ENCODE measurements around the gene SH3PXD2B. TPM values are rescaled to one million over a fixed set of nuclear protein-coding genes. Genes with fewer than 3 reads are reported as not detected.
"Not testable (repeated sequence)": the region's sequence is repeated elsewhere in the genome, so short reads cannot be mapped to it uniquely, and the experiment has no call there.

SH3PXD2B gene
- total RNA-seq, 1 donor from 2014 or later: 0.14 TPM

DNA sequence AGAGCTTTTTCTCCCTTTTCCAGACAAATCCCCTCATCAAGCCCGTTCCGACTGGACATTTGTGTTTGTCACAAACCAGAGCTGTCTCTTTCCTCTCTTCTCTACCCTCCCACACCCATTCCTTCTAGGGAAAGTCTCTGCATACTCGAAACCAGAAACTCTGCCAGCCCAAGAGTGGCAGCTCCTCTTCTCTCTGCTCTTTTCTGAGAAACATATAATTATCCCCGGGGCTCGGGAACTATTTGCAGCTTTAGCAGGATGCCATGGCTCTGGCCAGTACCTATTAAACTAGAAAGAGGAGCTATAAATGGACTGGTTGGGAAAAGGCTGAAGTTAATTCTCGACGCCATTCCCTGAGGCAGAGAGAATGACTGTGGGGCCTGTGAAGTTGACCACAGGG is 82.6 kb downstream of the SH3PXD2B start:
- intact Hi-C loops (cut with micrococcal nuclease): no loop called here

- intact Hi-C loops (cut with micrococcal nuclease): no loop called here
These were observed 83.4 kb downstream of the SH3PXD2B start for GRCh38 chr5:172370648-172371545.

DNA sequence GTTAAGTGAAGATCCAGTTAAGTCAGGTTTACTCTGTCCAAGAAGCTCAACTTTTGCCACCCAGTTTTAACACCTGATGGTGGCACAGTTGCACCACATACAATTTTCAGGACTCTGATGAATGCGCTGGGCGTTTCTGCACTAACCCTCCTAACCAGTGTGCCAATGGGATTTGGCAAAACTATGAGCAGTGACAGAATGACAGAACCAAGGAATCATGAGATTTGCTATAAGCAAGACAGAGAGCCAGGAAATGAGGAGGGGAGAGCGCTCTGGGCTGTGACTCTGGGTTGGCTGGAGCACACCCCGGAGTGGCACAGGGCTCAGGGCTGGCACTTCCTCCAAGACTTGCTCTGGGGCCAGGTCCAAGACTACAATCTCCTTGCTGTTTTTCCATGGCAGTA is 84.1 kb downstream of the SH3PXD2B start:
- intact Hi-C loops (cut with micrococcal nuclease): no loop called here

GRCh38 chr5:172368699-172369098 is 85.6 kb downstream of the SH3PXD2B start:
- intact Hi-C loops (cut with micrococcal nuclease): not testable (repeated sequence)

DNA sequence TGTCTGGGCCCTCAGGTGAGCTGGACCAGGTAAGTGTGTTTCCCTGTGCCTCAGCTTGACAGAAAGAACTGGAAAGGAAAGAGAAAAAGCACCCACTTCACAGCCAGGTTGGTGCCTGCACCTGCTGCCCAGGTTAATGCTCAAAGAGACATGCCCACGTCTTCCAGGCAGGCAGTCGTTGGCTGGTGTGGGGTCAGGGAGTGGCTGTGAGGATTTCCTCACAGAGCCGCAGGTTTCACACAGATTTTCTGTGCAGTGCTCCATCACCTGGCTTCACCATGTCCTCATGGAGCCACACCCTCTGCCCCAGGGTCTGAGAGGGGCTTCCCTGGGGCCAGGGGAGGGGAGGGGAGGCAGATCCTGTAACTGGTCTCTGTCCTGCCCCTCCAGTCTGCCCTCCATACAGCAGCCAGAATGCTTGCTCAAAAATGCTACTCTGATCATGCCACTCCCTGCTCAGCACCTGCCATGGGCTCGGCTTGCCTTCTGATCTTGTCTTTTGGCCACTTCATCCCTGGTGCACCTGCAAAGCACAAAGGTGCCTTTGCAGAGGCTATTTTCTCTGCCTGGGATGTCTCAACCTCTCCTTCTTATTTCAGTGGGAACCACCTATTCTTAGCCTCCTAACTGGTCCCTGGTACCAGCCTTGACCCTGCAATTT is 88.2 kb downstream of the SH3PXD2B start:
- intact Hi-C loops (cut with micrococcal nuclease): no loop called here

- intact Hi-C loops (cut with micrococcal nuclease): no loop called here
These were observed 89.6 kb downstream of the SH3PXD2B start for GRCh38 chr5:172364773-172365172.

GRCh38 chr5:172362755-172363154 is 91.6 kb downstream of the SH3PXD2B start:
- intact Hi-C loops (cut with micrococcal nuclease): no loop called here

DNA sequence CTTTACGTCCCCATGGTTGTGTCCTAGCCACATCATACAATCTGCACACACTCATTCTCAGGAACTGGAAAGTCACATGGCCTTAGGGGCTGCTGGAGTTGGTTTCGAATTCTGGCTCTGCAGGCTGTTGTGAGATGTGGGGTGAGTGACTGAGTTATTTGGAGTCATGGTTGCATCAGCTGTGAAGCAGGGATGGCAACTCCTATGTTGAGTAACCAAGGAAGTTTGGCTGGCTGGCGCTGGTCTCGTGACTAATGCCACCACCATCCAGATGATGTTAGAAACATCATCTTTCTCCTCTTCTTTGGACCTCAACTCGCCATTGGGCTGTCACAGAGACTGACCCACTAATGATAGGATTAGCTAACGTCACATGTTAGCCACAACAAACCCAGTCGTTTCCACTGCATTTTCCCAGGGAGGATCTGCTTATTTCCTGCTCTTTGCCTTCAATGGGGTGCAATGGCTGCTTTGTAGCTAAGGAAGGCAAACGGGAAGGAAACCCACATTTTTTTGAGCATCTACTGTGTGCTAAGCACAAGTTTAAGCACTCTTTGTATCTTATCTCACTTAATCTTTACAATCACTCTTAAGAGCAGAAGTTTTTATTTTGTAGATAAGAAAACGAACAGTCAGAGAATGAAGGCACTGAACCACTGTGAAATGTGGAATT is 92.6 kb downstream of the SH3PXD2B start:
- intact Hi-C loops (cut with micrococcal nuclease): no loop called here

DNA sequence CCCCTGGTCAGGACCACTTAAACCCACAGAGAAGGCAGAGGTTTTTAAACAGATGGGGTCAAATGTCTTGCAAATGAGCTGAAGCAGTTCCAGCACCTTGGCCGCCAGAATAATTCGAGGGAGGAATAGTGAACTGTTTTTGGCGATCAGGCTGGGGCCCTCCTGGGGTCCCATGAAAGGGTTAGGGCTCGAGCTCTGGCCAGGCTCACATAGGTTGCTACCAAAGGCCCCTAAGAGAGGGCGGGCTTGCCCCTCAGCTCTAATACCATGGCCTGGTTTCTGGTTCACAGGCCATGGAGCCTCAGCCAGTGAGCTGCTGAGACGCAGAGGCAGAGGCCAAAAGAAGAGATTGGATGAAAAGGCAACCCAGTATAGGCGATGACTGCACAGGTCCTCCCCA is 96.0 kb downstream of the SH3PXD2B start:
- intact Hi-C loops (cut with micrococcal nuclease): no loop called here

GRCh38 chr5:172356527-172356926 is 97.8 kb downstream of the SH3PXD2B start:
- intact Hi-C loops (cut with micrococcal nuclease): no loop called here

- intact Hi-C loops (cut with micrococcal nuclease): no loop called here
These were observed 98.3 kb downstream of the SH3PXD2B start for GRCh38 chr5:172356047-172356446.

DNA sequence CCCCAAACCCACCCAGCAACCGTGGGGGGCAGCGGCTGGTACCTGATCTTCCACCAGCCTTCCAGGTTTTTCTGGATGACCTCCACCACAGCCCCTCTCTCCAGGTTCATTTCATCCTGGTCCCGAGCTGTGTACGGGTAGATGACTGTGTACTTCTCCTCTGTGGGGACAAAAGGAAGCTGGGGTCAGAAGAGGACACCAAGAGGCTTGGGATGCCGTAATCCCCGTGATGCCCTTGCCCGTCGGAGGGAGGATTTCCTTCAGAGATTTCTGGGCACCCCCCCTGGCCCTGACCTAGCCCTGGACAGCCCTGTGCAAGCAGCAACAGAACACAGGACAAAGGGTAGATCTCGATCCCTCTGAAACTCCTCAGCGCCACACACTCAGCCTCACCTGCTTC is 100.5 kb downstream of the SH3PXD2B start:
- intact Hi-C loops (cut with micrococcal nuclease): no loop called here

DNA sequence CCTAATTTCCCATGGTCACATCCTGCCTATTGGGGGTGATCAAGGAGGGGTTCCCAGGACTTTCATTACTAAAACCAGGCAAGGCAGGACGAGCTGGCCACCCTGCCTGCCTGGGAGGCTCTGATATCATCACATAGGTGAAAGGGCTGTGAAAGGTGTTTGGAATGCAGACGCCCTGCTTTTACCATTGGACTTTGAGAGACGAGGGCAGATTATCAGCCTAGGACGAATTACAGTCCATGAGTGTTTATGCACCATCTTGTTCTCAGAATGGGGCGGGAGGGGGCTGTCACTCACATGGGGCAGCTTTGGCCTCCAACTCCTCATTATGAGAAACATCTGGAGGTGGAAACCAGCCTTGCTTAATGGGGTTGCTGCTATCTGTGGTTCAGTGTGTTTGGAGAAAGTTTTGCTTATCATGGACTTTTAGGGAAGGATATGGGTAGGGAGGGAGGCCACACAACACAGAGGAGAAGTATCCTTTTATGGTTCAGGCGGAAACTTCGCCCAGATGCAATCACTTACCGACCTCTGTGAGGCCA is 101.0 kb downstream of the SH3PXD2B start:
- intact Hi-C loops (cut with micrococcal nuclease): no loop called here

- intact Hi-C loops (cut with micrococcal nuclease): not testable (repeated sequence)
These were observed 101.8 kb downstream of the SH3PXD2B start for GRCh38 chr5:172352526-172352925.

- intact Hi-C loops (cut with micrococcal nuclease): no loop called here
These were observed 103.0 kb downstream of the SH3PXD2B start for GRCh38 chr5:172351240-172351778.

GRCh38 chr5:172350212-172351181 is 103.8 kb downstream of the SH3PXD2B start:
- intact Hi-C loops (cut with micrococcal nuclease): no loop called here

- intact Hi-C loops (cut with micrococcal nuclease): not testable (repeated sequence)
These were observed 105.6 kb downstream of the SH3PXD2B start for GRCh38 chr5:172348733-172349132.

GRCh38 chr5:172348084-172348483 is 106.2 kb downstream of the SH3PXD2B start:
- intact Hi-C loops (cut with micrococcal nuclease): no loop called here

DNA sequence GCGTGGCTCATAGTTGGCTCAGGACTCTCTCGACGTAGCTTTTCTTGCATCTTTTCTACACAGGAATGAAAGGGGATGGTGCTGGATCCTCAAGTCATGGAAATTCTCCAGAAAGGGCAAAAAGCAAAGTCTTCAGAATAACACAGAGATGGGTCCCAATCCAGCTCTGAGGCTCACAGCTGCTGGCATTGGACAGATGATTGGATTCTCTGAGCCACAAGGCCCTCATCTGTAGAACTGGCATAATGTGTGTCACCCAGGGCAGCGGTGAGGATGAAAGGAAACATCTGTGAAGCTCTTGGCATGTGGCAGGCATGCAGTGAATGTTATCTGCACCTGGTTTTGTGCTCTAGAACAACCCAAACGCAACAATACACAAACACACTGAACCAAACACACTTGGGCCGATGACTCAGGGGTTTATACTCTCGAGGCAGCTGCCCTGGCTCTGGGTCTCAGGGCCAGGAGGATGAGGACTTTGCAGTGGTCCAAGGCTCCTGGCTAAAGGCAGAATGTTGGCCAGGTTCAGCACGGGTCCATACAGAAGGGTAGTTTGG is 106.8 kb downstream of the SH3PXD2B start:
- intact Hi-C loops (cut with micrococcal nuclease): no loop called here

GRCh38 chr5:172345881-172346280 is 108.4 kb downstream of the SH3PXD2B start:
- intact Hi-C loops (cut with micrococcal nuclease): no loop called here
